ENCODE data around the gene SERAC1. TPM values are rescaled to one million over a fixed set of nuclear protein-coding genes. Genes with fewer than 3 reads are reported as not detected.

The SERAC1 gene
- polyA plus RNA-seq, 1 of the 3 experiments (the other 2 are of a cell fraction), result 5.6 TPM

- TF ChIP-seq ELF1 (IDR thresholded peaks at IDR 0.05) (no peak), CHD2 (IDR thresholded peaks at IDR 0.05; ENCODE audit: low read length, partially characterized antibody) (no peak), PBX3 (IDR thresholded peaks at IDR 0.05) (peak; percentile 74), SIN3A (IDR thresholded peaks at IDR 0.05; ENCODE audit: borderline replicate concordance, low read depth, low read length) (no peak), ZBTB33 (IDR thresholded peaks at IDR 0.05; ENCODE audit: borderline replicate concordance, low read depth) (no peak)
These were observed 39.3 kb upstream of the SERAC1 start (continued) for GRCh38 chr6:158207422-158207788.

GRCh38 chr6:158206740-158207421 is 38.8 kb upstream of the SERAC1 start:
- Histone ChIP-seq H3K4me2 (peak overlapping the region; percentile 40), H2AFZ (ENCODE audit: low read depth) (peak overlapping the region; percentile 61), H3K27me3 (ENCODE audit: insufficient read depth) (no peaks in the 10 kb centered on the region), H3F3A (replicated peaks; ENCODE audit: insufficient read depth) (peaks cover 28% of the 10 kb centered on the region), H4K20me1 (ENCODE audit: insufficient read depth) (no peaks in the 10 kb centered on the region), H3K36me3 (replicated peaks in 1 of 2; ENCODE audit: control insufficient read depth in 1 of 2, insufficient read depth in 2 of 2, low read length in 1 of 2) (no peaks in the 10 kb centered on the region), H3K27ac (ENCODE audit: low read depth in 2 of 2, low read length in 1 of 2) (peak overlapping the region in 1 of 2 experiments; percentile 71; a peak in 2 of 4 replicates), H3K9me2 (no peaks in the 10 kb centered on the region), H3K79me2 (ENCODE audit: insufficient read depth) (no peaks in the 10 kb centered on the region), H3K9ac (no peak overlapping the region; the same call in 1 of the 2 replicates), H3K4me1 (ENCODE audit: control insufficient read depth in 1 of 2, insufficient read depth in 2 of 2, low read depth in 1 of 2, low read length in 1 of 2) (peaks cover 0 to 5% of the 10 kb centered on the region in 2 experiments; a peak in 1 of 4 replicates), H3K9me3 (no peaks in the 10 kb centered on the region), H3K4me3 (ENCODE audit: low read depth in 2 of 2, low read length in 1 of 2) (0 out of 4 replicates have a peak overlapping the region, but pooled peaks of 1 of the 2 experiments have one; percentile 9)
- TF ChIP-seq FOSL2 (IDR thresholded peaks at IDR 0.05; ENCODE audit: borderline replicate concordance, low read depth) (no peak), CTCF (IDR thresholded peaks at IDR 0.05) (no peak), TAF1 (IDR thresholded peaks at IDR 0.05; ENCODE audit: borderline replicate concordance, low read depth, low read length) (no peak), USF2 (IDR thresholded peaks at IDR 0.05; ENCODE audit: borderline replicate concordance, low read depth, low read length) (no peak), EP300 (IDR thresholded peaks at IDR 0.05; ENCODE audit: borderline replicate concordance in 1 of 2, low read depth in 1 of 2, low read length in 1 of 2) (no peak), NRF1 (IDR thresholded peaks at IDR 0.05; ENCODE audit: low read depth, low read length) (no peak), MEF2A (IDR thresholded peaks at IDR 0.05; ENCODE audit: borderline replicate concordance, low read depth) (no peak), SMC3 (IDR thresholded peaks at IDR 0.05; ENCODE audit: low read depth, low read length) (no peak)
- ChIA-PET CTCF (interaction anchor here (1.0 to 2.2 kb wide), 5 partner anchors 7 to 512 kb away, joined by 3 to 5 read pairs (median 3); no protein-coding TSS in a partner anchor), POLR2A (no interaction called here)
- no peak for DNase-seq
- WGBS (ENCODE audit: low lambda C conversion rate), result 87% methylated on average over 7 of the region's 7 CpGs

Data from SK-N-SH (cell line).